Measurements from ENCODE around the gene SH3BP5L. TPM values are rescaled to one million over a fixed set of nuclear protein-coding genes. Genes with fewer than 3 reads are reported as not detected.
A peak's percentile ranks its signal among the peaks of the same experiment; 100 is the strongest.

Gene SH3BP5L
- polyA plus RNA-seq = 10 to 100 TPM in 2 of 3 donors, 1 to 10 TPM in 1; 6.8 to 16.1 (median 12.4) TPM

GRCh38 chr1:248825909-248826760 is at the start of gene SH3BP5L:
TSS of gene SH3BP5L (minus strand) at chr1:248825915. CDS start at chr1:248824935, 980 bp downstream.
- WGBS, 3 donors = 0 to 1% (median 0%) methylated on average over 56 of the region's 56 CpGs
- peak within 1 kb of the TSS; percentile 94 for H3K27ac ChIP-seq (ENCODE audit: low read depth, low read length)

DNA sequence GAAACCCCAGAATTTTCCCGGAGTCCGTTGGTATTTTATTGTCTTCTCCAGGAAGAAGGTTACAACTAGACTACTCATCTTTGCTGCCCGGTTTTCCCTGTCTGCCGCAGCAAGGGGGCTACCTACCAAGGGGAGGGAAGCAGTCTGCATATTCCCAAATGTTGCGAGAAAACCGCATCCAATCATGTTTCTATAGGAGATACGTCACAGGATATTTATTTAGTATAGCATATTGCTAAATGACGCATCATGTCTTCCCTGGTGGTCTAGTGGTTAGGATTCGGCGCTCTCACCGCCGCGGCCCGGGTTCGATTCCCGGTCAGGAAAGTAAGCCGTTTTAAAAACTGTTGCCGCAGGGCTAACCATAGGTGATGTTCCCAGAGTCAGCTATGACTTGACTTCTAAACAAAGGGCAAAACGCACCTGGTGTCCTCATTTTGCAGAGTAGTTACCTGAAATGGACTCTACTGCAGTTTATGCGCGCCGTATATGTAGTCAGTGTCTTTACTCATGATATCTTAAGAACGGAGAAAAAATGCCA is 48.3 kb upstream of the SH3BP5L start:
- WGBS, 3 donors = 3 to 6% (median 5%) methylated on average over 23 of the region's 23 CpGs
- H3K27ac ChIP-seq (ENCODE audit: low read depth, low read length) = no peak overlapping the region

DNA sequence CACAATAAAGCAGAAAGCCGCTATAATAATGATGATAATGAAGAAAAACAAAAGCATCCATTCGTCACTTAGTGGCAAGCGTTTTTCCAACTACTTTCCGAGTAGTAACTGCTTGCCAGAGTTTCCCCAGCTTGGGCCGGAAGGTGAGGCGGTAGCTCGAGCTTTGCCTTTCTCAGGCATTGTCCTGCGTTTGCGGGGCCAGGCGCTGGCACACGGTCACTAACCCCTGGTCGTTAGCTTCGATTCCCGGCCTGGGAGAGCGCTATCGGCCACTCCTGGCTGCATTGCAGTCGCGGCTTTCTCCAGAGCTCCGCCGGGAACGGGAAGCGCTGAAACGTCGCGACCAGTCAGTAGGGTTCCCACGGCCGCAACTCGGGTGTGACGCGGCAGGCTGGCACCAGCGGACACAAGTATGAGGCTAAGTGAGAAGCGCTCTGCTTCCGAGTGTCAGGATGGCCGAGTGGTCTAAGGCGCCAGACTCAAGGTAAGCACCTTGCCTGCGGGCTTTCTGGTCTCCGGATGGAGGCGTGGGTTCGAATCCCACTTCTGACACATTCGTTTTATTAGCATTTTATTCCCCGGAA is 47.8 kb upstream of the SH3BP5L start:
- peak overlapping the region; percentile 13 for H3K27ac ChIP-seq (ENCODE audit: low read depth, low read length)
- WGBS, 3 donors = 0% methylated on average over 37 to 41 of the region's 41 CpGs

- 1 to 3% (median 3%) methylated on average over 31 of the region's 31 CpGs for WGBS, 3 donors
- H3K27ac ChIP-seq (ENCODE audit: low read depth, low read length) = peak overlapping the region; percentile 13
Measured at GRCh38 chr1:248872752-248873408, 47.2 kb upstream of the SH3BP5L start.

- 97 to 98% (median 98%) methylated on average over 3 of the region's 3 CpGs for WGBS, 3 donors
Measured at GRCh38 chr1:248871837-248872401, 46.2 kb upstream of the SH3BP5L start.

DNA sequence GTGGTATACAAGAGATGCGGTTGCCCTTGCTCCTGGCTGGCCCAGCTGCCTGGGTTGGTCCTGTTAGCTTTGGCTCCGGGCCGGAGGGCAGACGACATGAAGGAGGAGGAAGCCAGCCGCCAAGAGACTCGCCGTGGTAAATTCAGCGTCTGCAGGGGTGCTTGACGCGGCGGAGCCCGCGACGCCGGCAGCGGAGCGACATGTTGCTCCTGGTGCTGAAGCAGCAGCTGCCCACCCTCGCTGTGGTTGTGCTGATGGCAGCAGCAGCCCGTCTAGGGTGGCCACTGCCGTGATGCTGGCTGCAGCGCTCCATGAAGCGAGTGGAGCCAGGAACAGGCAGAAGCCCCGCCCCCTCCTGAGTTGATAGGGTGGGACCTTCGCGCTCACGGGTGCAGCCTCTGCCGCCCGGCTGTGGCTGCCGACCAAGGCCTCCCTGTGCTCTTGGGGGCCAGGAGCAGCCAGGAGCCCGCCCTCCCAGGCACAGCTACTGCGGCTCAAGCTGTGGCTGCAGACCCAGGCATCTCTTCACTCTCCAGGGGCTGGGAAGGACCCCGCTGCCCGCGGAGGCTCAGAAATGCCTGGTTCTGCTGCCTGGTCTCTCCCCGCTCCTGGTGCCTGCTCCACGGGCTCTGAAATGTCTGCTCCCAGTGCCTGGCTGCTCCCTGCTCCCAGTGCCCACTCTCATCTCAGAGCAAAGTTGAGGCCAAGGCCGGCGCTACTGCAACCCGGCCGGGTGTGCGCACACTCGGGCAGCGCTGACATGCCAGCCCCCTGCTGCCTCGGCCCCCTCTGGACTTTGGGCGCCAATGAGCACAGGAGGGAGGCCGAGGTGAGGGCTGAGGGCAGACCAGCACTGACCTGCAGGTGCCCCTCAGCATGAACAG is 37.5 kb upstream of the SH3BP5L start:
- no peak overlapping the region for H3K27ac ChIP-seq (ENCODE audit: low read depth, low read length)
- WGBS, 3 donors = 3 to 8% (median 5%) methylated on average over 40 to 46 of the region's 46 CpGs

More at GRCh38 chr1:248871837-248872401, 46.2 kb upstream of the SH3BP5L start:
- no peak overlapping the region for H3K27ac ChIP-seq (ENCODE audit: low read depth, low read length)

DNA sequence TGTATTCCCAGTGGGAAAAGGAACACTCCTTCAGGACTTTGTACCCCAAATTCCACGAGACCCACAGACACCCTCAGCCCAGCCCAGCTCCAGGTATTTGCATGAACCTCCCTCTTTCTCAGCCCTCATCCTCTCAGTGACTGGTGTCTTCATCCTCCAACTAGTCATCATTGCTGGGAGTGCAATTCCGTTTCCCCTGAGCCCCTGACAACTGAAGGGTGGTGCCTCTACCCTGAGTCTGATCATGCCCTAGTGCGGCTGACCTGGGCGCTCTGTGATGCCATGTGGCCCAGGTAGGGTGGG is 36.9 kb upstream of the SH3BP5L start:
- no peak overlapping the region for H3K27ac ChIP-seq (ENCODE audit: low read depth, low read length)
- 8 to 20% (median 17%) methylated on average over 4 of the region's 4 CpGs for WGBS, 3 donors

DNA sequence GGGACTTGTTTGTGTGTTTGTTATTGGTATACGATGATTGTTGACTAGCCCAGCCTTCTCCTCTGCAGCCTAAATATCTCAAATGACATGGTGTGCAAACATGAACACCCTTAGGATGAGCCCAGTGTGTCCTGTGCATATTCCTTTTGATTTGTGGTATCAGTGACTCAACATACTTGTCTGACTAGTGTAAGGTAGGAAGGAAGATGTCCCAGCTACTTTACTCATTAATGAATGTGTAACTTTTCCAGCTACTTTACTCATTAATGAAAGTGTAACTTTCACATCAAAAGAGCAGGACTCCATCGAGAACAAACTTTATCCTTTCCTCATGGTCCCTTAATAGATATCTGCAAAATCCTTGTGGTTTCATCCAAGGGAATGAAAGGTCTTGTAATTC is 35.9 kb upstream of the SH3BP5L start:
- H3K27ac ChIP-seq (ENCODE audit: low read depth, low read length) = no peak overlapping the region
- 83 to 94% (median 89%) methylated on average over 2 of the region's 2 CpGs for WGBS, 3 donors

DNA sequence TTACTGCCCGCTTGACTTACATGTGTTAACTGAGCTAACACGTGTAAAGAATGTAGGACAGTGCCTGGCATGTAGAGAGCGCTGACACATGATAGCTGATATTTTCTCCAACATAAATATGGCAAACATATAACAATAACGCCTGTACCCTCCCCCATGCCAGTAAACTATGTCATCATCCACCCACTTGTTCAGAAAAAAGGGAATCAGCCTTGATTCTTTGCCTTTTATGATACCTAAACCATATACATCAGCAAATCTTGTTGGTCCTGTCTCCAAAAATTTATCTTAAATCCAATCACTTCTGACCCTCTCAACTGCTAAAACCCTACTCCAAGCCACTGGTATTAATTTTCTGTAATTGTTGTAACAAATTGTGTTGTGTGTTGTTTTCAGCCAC is 34.3 kb upstream of the SH3BP5L start:
- WGBS, 3 donors = 86 to 88% (median 87%) methylated on average over 4 of the region's 4 CpGs
- H3K27ac ChIP-seq (ENCODE audit: low read depth, low read length) = no peak overlapping the region

- peak within 1 kb of the TSS; percentile 57 for H3K27ac ChIP-seq (ENCODE audit: low read depth, low read length)
- 3 to 8% (median 3%) methylated on average over 51 to 62 of the region's 62 CpGs for WGBS, 3 donors
Measured at GRCh38 chr1:248858891-248859889, 33.5 kb upstream of the SH3BP5L start, which contains the start of gene ZNF692. TSS of gene ZNF692 (minus strand) at chr1:248859085. CDS start at chr1:248858309, 776 bp downstream.

- WGBS, 3 donors = 0 to 1% (median 1%) methylated on average over 38 to 45 of the region's 45 CpGs
- no peak overlapping the region for H3K27ac ChIP-seq (ENCODE audit: low read depth, low read length)
Measured at GRCh38 chr1:248858096-248858890, 32.6 kb upstream of the SH3BP5L start.

DNA sequence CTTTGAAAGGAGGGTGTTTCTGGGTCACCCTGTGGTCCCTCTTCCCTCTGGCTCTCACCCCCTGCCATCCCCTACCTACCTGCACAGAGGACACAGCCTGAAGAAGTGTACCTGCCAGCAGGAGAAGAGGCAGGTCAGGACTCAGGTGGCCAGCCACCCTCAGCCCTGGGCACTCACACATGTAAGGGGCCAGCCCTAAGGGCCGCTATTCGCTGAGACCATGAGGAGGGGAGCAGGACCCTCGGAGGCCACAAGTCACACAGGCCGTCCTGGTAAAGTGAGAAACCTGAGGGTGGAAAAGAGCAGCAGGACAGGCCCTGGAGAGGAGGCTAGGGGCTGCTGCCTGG is 32.0 kb upstream of the SH3BP5L start:
- 14 to 21% (median 19%) methylated on average over 4 of the region's 4 CpGs for WGBS, 3 donors
- H3K27ac ChIP-seq (ENCODE audit: low read depth, low read length) = no peak overlapping the region

- no peak overlapping the region for H3K27ac ChIP-seq (ENCODE audit: low read depth, low read length)
- WGBS, 3 donors = 85 to 91% (median 89%) methylated on average over 7 of the region's 7 CpGs
Measured at GRCh38 chr1:248857201-248857600, 31.5 kb upstream of the SH3BP5L start.

DNA sequence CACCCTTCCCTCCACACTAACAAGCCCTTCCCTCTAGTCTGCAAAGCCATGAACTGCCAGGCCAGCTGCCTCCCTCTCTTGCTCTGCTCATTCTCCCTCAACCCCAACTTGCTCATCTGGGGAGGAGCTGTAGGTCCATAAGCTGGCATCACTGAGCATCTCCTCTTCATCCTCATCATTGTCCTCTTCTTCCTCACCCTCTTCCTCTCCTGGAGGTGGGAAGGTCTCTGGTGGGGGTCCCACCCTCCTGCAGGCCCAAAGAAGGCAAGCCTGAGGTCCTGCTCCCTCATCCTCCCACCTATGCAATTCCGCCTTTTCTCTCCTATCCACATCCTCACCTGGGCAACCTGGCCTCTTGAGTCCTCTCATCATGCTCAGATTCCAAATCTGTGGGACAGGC is 30.5 kb upstream of the SH3BP5L start:
- WGBS, 3 donors = 94 to 97% (median 95%) methylated on average over 1 of the region's 1 CpG
- no peak overlapping the region for H3K27ac ChIP-seq (ENCODE audit: low read depth, low read length)

- WGBS, 3 donors = 85 to 92% (median 88%) methylated on average over 6 of the region's 6 CpGs
- H3K27ac ChIP-seq (ENCODE audit: low read depth, low read length) = no peak overlapping the region
Measured at GRCh38 chr1:248855580-248855979, 29.9 kb upstream of the SH3BP5L start.
